ENCODE results near the gene ELF3. TPM values are rescaled to one million over a fixed set of nuclear protein-coding genes. Genes with fewer than 3 reads are reported as not detected.

Gene ELF3
- polyA plus RNA-seq, 1 donor from 2014 or later, result 0.26 TPM

DNA sequence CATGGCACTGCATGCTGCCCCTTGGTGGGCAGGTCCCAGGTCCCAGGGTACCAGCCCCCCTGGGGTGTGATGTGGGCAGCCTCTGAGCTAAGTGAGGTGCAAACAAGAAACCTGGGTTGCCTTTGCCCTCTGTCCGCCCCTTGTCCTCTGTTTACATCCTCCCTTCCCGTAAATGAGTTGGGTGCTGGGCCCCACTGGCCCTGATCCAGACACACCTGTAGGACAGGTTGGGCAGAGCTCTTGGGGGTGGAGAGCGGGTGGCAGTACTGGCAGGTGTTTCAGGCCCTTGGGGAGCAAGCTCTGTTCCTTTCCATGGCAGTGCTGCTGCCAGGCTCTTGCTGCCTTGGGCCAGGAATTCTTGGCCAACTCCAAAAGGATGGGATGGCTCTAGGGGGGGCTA lies 35.8 kb downstream of the ELF3 start:
- Histone ChIP-seq H3K9me3 (ENCODE audit: low read length) (no peaks in the 10 kb centered on the region), H2AFZ (ENCODE audit: low read depth, low read length) (no peak overlapping the region), H3K36me3 (ENCODE audit: insufficient read depth, low read length) (no peaks in the 10 kb centered on the region), H3K79me2 (replicated peaks; ENCODE audit: insufficient read depth, low read length) (no peaks in the 10 kb centered on the region), H3K9ac (ENCODE audit: low read length) (no peak overlapping the region), H3K9me2 (ENCODE audit: insufficient read depth, low read length) (no peaks in the 10 kb centered on the region), H3F3A (ENCODE audit: insufficient read depth, low read length, poor library complexity, severe bottlenecking) (no peaks in the 10 kb centered on the region), H3K4me3 (ENCODE audit: low read length) (no peak overlapping the region), H4K20me1 (ENCODE audit: insufficient read depth) (no peaks in the 10 kb centered on the region), H3K27ac (ENCODE audit: low read length) (no peak overlapping the region), H3K4me2 (ENCODE audit: low read length) (no peak overlapping the region), H3K27me3 (ENCODE audit: insufficient read depth, low read depth, low read length) (no peaks in the 10 kb centered on the region)
- TF ChIP-seq RAD21 (conservative IDR thresholded peaks at IDR 0.05) (no peak), SMC3 (conservative IDR thresholded peaks at IDR 0.05; ENCODE audit: poor library complexity) (no peak), EP300 (conservative IDR thresholded peaks at IDR 0.05; ENCODE audit: poor library complexity, severe bottlenecking) (no peak), POLR2AphosphoS5 (IDR thresholded peaks at IDR 0.05) (no peak), MXI1 (conservative IDR thresholded peaks at IDR 0.05; ENCODE audit: poor library complexity, severe bottlenecking) (no peak), EZH2 (IDR thresholded peaks at IDR 0.05; ENCODE audit: borderline replicate concordance, insufficient read depth, low read length, poor library complexity, severe bottlenecking) (no peak), TAF1 (IDR thresholded peaks at IDR 0.05; ENCODE audit: low read depth) (no peak)
- TF ChIP-seq, protein P1, sequence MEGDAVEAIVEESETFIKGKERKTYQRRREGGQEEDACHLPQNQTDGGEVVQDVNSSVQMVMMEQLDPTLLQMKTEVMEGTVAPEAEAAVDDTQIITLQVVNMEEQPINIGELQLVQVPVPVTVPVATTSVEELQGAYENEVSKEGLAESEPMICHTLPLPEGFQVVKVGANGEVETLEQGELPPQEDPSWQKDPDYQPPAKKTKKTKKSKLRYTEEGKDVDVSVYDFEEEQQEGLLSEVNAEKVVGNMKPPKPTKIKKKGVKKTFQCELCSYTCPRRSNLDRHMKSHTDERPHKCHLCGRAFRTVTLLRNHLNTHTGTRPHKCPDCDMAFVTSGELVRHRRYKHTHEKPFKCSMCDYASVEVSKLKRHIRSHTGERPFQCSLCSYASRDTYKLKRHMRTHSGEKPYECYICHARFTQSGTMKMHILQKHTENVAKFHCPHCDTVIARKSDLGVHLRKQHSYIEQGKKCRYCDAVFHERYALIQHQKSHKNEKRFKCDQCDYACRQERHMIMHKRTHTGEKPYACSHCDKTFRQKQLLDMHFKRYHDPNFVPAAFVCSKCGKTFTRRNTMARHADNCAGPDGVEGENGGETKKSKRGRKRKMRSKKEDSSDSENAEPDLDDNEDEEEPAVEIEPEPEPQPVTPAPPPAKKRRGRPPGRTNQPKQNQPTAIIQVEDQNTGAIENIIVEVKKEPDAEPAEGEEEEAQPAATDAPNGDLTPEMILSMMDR (IDR thresholded peaks at IDR 0.05; ENCODE audit: poor library complexity, severe bottlenecking), result no peak
- TF ChIP-seq, protein P2, sequence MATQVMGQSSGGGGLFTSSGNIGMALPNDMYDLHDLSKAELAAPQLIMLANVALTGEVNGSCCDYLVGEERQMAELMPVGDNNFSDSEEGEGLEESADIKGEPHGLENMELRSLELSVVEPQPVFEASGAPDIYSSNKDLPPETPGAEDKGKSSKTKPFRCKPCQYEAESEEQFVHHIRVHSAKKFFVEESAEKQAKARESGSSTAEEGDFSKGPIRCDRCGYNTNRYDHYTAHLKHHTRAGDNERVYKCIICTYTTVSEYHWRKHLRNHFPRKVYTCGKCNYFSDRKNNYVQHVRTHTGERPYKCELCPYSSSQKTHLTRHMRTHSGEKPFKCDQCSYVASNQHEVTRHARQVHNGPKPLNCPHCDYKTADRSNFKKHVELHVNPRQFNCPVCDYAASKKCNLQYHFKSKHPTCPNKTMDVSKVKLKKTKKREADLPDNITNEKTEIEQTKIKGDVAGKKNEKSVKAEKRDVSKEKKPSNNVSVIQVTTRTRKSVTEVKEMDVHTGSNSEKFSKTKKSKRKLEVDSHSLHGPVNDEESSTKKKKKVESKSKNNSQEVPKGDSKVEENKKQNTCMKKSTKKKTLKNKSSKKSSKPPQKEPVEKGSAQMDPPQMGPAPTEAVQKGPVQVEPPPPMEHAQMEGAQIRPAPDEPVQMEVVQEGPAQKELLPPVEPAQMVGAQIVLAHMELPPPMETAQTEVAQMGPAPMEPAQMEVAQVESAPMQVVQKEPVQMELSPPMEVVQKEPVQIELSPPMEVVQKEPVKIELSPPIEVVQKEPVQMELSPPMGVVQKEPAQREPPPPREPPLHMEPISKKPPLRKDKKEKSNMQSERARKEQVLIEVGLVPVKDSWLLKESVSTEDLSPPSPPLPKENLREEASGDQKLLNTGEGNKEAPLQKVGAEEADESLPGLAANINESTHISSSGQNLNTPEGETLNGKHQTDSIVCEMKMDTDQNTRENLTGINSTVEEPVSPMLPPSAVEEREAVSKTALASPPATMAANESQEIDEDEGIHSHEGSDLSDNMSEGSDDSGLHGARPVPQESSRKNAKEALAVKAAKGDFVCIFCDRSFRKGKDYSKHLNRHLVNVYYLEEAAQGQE (IDR thresholded peaks at IDR 0.05; ENCODE audit: borderline replicate concordance), result no peak

DNA sequence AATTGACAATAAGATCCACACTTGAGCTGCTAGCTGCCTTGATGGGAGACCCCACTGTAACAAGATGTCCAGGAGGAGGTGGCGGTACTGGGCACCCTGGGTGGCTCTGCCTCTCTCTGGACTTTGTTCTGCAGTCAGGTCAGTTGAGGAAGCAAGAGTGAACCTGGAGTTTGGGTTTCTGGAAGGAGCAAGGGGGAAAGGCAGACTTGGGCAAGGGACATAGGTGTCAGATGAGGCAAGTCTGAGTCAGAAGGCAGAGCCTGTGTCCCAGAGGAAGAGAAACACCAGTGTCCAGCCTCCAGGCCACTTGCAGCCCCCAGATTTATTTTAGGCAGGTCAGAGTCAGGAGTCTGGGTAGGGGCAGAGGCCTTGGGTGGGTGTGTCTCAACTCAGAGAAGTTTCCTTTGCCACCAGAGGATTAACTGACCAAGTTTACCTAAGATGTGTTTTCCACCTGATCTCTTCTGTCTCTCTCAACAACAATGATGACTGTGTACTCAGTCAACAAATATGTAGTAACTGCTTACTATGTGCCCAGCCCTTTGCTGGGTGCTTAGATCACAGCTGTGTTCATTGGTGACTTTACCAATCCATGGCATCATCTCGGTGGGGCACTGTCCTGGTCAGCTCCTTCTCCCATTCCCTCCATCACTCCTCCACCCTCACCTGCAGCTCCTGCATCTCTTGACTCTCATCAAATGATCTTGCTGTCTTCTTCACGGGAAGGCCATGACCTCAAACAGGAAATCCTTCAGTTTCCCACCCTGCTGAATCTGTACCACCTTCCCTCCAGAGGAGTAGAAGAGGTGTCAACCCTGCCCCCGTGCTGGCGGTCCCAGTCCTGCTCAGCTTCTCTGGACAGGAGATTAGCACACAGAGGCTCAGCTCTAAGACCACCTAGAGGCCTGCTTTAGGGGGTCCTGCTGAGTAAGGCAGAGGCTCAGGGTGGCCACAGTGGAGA lies 36.6 kb downstream of the ELF3 start:
- H3K79me2 ChIP-seq (replicated peaks; ENCODE audit: insufficient read depth, low read length), result no peaks in the 10 kb centered on the region
- no peak overlapping the region for H3K9ac ChIP-seq (ENCODE audit: low read length)
- TF ChIP-seq, protein P1 (IDR thresholded peaks at IDR 0.05; ENCODE audit: poor library complexity, severe bottlenecking), result no peak
- TF ChIP-seq EP300 (conservative IDR thresholded peaks at IDR 0.05; ENCODE audit: poor library complexity, severe bottlenecking) (no peak), TAF1 (IDR thresholded peaks at IDR 0.05; ENCODE audit: low read depth) (no peak), RAD21 (conservative IDR thresholded peaks at IDR 0.05) (no peak), MXI1 (conservative IDR thresholded peaks at IDR 0.05; ENCODE audit: poor library complexity, severe bottlenecking) (no peak), POLR2AphosphoS5 (IDR thresholded peaks at IDR 0.05) (no peak), EZH2 (IDR thresholded peaks at IDR 0.05; ENCODE audit: borderline replicate concordance, insufficient read depth, low read length, poor library complexity, severe bottlenecking) (no peak), SMC3 (conservative IDR thresholded peaks at IDR 0.05; ENCODE audit: poor library complexity) (no peak)
- TF ChIP-seq, protein P2 (IDR thresholded peaks at IDR 0.05; ENCODE audit: borderline replicate concordance), result no peak
- no peak overlapping the region for H3K27ac ChIP-seq (ENCODE audit: low read length)
- H3F3A ChIP-seq (ENCODE audit: insufficient read depth, low read length, poor library complexity, severe bottlenecking), result no peaks in the 10 kb centered on the region
- H3K9me3 ChIP-seq (ENCODE audit: low read length), result no peaks in the 10 kb centered on the region
- H3K4me3 ChIP-seq (ENCODE audit: low read length), result no peak overlapping the region
- H2AFZ ChIP-seq (ENCODE audit: low read depth, low read length), result no peak overlapping the region
- no peaks in the 10 kb centered on the region for H3K36me3 ChIP-seq (ENCODE audit: insufficient read depth, low read length)
- no peaks in the 10 kb centered on the region for H3K27me3 ChIP-seq (ENCODE audit: insufficient read depth, low read depth, low read length)
- no peaks in the 10 kb centered on the region for H4K20me1 ChIP-seq (ENCODE audit: insufficient read depth)
- no peaks in the 10 kb centered on the region for H3K9me2 ChIP-seq (ENCODE audit: insufficient read depth, low read length)
- H3K4me2 ChIP-seq (ENCODE audit: low read length), result no peak overlapping the region

Data from neural cell (in vitro differentiated cells).